ENCODE measurements around the gene PDLIM7.
"Not testable (repeated sequence)": the region's sequence is repeated elsewhere in the genome, so short reads cannot be mapped to it uniquely, and the experiment has no call there.

PDLIM7 gene

DNA sequence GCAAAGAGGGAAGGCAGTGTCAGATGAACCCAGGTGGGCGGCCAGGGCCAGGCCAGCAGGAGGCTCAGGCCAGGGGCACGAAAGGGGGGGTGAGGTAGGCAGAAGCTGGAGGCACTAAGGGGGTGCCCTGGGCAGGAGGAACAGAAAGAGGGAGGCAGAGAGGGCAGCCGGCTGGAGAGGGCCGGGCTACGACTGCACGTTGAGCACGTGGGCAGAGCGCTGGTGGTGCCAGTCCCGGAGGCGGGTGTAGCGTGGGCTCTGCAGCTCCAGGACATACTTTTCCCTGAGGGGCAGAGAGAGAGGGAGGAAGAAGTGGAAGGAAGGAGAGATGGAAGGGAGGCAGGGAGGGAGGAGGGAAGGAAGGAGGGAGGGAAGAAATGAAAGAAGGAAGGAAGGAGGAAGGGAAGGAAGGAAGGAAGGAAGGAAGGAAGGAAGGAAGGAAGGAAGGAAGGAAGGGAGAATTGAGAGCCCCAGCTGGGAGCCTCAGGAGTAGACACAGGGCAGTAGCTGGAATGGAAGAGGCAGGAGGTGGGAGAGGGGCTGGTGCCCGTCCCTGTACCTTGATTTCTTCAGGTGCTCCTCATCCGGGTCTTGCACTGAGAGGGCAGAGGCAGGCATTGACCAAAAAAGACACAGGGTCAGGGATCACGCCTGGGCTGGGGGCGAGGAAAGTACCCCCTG, 7.0 kb downstream of the PDLIM7 start:
- DNase-seq: no peak

DNA sequence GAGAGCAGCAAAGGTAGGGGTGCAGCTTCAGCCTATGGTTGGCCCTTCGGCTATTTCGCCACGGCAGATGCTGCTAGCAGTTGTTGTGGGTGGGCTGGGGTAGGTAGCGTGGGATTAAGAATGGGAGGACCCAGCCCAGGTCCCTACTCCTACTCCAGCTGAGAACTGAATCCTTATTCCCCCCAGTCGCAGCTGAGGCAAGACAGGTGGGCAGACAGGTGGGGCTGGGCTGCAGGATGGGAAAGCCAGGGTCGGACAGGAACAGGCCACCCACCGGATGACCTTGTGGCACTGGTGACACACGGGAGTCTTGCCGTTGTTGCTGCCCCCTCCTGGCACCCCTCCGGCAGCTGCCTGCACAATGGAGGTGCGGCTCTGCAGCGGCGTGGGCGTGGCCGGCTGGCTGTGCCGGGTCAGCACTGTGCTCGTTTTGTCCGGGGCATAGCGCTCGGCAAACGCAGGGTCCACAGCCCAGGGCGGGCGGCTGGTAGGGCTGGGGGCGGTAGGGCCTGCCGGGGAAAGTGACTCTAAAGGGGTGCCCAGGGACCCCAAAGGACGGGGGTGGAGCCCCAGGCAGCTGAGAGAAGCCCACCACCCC, 8.2 kb downstream of the PDLIM7 start:
- DNase-seq: no peak

DNA sequence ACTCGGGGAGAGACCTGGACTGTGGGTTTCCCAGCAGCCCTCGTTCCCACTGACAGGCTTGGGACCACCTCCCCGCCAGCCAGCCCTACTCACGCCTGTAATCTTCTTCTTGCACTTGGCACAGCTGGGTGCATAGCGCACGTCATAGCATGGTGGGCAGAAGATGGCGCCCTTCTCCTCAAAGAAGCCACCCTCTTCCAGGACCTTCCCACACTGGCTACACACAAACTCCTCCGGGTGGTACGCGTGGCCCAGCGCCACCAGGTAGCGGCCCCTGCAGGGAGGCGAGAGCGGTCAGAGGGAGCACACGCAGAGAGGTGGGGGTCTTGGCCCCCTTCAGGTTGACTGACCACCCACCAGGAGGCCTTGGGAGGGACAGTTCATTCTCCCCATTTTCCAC, 9.4 kb downstream of the PDLIM7 start:
- no peak for DNase-seq

DNA sequence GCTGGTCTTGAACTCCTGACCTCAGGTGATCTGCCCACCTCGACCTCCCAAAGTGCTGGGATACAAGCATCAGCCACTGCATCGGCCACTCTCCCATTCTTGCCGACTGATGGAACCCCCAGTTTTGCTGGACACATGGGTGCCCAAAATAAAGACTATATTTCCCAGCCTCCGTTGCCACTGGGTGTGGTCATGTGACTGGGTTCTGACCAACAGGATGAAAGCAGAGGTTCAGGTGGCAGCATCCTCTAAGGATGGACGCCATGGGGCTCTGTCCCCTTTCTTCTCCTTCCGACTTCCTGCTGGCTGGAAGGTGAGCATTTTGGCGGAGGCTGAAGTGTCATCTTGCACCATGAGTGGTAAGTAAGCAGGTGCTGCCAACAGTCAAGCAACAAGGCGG, 10.3 kb downstream of the PDLIM7 start:
- DNase-seq: no peak

DNA sequence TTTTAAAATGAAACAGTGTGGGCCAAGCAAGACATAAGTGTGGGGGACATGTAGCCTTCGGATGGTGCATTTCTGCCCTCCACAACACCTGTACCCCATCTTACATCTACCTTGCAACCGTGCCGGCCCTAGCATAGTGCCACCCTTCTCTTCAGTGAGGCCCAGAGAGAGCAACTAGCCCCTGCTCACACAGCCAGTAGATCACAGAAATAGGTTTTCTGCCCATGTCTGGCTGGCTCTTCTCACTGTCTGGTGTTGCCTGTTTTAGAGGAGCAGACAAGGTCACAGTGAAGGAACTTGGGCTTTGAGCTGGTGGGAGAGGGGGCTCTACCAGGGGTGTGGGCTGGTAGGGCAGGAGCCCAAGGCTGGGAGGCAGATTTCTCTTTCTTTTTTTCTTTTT, 11.1 kb downstream of the PDLIM7 start:
- DNase-seq: no peak

DNA sequence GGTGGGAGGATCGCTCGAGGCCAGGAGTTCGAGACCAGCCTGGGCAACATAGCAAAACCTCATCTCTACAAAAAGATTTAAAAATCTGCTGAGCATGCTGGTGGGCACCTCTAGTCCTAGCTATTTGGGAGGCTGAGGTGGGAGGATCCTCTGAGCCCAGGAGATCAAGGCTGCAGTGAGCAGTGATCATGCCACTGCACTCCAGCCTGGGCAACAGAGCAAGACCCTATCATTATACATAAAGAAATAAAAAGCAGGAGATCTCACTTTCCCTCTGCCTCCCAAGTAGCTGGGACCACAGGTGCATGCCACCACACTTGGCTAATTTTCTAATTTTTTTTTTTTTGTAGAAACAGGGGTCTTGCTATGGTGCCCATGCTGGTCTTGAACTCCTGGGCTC, 11.7 kb downstream of the PDLIM7 start:
- not testable (repeated sequence) for DNase-seq

DNA sequence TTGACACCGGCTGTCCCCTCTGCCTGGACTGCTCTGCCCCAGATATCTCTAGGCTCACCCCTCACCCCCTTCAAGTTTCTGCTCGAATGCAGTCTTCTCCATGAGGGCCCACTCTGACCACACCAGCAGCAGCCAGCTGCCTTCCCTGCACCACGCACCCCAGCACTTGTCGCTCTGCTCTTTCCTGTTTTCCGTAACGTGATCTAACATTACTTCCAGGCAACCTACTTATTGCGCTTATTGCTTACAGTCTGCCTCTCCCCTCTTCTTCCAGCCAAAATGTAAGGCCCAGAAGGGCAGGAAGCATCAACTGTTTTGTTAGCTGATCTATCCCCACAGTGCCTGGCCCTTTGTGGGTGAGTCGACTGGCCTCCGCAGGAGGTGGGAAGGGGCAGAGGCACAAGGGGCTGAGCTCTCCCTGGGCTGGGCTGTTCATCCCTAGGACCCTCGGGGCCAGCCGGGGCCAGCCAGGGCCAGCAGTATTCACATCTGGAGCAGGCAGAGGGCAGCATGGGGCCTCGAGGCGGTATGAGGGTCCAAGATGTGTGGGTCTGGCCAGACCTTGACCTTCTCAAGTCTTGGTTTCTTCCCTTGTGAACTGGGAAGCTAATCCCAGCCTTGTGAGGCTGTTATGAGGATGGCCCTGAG, 12.4 kb downstream of the PDLIM7 start:
- DNase-seq: no peak

DNA sequence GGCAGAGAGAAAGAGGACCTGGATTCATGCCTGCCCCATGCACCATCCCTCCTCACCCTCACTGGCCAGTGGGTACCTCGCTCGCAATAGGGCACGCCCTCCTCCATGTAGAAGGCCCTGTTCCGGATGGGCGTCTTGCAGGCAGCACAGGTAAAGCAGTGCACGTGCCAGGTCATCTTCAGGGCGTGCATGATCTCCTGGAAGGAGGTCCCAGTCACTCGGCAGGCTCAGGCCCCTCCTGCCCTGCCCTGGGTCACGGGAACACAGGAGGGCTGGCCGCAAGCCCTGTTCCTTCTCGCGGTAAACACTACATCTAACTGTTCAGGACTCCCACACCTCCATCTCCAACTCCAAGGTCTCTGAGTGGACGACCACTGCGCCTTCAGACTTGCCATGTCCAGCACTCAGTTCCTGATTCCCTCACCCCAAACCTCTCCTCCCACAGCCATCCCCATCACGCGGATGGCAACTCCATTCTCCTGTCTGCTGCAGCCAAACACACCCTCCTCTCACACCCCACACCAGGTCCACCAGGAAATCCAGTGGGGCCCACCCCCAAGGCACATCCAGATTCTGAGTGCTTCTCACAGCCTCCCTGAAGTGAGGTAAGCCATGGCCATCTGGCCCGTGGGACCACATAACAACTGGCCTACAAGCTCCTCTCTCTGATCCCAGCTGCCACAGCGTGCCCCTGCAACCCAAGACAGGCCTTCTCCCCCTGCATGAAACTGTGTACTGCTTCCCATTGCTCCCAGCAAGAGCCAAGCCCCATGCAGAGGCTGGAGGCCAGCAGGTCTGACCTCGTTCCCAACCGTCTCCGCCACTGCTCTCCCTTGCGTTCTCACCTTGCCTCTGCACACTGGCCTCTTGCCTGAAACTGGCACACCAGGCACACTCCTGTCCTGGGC, 13.2 kb downstream of the PDLIM7 start:
- DNase-seq: no peak

DNA sequence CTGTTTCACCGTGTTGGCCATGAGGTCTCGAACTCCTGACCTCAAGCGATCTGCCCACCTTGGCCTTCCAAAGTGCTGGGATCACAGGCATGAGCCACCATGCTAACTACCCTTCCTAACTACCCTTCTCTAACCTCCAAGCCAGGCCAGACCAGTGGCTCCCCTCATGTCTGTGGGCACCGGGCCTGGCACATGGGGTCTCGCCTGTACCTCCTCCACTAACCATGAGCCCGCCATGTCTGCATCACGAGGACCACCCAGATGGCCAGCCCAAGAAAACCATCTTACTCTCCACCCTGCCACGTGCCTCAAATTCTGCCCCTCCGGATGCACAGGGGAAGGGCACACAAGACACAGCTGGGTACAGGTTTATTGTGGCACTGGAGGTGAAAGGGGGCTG, 14.4 kb downstream of the PDLIM7 start:
- DNase-seq: no peak

DNA sequence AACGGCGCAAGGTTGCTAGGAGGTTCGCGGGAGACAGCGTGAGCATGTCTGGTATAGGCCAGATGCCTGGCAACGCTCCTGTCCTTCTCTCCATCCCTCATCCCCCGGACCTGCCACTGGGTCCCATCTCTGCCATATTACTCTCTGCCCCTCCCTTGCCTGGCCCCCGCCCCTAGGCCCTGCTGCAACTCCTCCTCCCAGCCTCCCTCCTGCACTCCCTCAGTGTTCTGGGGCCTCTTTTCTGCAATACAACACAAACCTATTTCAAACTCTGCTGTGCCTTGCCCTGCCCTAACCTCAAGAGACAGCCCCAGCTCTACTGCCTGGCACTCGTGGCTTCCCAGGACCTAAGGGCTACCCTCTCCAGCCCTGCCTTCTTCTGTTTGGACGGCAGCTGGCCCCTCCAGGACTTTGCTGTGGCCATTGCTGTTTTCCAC, 15.0 kb downstream of the PDLIM7 start:
- DNase-seq: no peak

DNA sequence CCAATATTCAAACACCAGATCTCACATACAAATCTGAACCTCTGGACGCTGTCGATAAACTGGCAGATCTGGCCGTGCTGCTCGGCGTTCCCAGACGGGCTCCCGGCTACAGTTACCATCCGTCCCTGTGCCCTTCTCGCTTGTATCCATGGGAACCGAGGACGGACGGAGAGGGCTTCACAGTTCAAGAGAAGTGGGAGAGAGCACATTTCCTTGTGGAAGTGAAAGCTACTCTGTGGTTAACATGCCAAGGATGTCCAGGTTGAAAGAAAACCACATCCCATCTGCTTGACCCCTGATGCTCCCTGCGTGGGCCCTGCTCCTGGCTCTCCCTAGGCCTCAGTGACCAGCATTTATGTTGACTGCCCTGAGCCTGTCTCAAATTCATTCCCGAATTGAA, 17.6 kb downstream of the PDLIM7 start:
- peak; percentile 26 for DNase-seq

DNA sequence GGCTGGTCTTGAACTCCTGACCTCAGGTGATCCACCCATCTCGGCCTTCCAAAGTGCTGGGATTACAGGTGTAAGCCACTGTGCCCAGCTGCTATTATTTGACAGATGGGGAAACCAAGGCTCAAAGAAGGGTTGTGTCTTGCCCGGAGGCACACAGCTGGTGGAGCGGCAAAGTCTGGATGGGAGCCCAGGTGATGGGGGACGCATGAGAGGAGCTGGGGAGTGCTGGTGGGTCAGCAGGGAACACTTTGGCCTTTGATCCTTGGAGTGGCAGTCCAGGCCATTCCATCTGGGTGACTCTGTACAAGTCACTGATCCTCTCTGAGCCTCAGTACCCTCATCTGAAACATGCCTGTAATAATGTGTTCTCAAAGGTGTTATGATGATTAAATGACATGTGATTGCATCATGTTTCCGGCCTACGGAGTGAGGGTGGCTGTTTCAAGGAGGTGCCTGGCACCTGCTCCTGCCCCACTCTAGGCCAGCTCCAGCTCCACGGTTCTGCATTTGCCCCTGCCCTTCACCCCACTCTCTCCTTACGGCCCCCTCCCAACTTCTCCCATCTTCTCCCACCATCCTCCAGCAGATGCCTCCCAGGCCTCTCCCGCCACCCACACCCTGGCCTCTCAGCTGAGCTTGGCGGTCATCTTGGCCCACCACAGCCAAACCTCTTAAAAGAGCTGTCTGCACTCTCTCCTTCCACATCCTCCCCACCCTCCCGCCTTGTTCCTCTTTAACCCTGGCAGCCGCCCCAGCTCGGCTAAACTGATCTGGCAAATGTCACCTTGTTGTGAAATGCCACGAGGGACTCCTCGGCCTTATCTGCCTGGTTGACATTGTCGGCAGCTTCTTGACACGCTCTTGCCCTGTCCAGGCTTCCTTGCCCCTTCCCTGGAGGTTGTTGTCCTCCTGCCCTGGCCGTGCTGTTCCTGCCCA, 18.4 kb downstream of the PDLIM7 start:
- peak; percentile 95 for DNase-seq

DNA sequence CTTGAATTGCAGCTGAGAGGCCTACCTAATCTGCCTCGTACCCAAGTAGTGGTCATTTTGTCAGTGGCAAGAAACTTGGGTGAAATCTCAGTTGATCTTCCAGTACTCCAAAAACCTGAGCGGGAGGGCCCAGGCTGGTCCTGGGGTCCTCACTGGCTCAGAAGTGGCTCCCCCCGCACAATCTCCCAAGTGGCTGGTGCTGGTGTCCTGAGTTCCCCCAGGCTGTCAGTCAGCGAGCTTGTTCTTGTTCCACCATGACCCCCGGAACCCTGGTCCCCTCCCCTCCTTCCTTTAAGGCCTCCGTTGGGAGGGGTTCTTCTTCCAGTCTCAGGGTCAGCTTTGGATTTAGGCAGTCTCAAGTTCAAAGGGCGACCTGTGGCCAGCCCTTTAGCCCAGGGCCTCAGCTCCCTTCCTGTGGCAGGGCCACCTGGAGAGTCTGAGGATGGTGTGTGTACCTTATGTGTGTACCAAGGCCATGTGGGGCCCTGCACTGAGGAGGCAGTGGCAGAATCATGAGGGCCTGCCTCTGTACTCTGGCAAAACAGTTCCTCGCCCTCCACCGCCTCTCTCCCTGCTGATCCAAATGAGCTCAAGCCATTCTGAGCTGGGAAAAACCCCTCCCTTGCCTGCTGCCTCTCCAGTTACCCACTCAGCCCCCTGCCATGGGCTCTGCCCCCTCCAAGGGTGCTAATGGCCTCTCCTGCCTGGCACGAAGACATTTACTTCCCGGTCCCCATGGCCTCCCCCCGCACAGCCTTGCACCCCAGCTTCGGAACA, 19.5 kb downstream of the PDLIM7 start:
- no peak for DNase-seq

DNA sequence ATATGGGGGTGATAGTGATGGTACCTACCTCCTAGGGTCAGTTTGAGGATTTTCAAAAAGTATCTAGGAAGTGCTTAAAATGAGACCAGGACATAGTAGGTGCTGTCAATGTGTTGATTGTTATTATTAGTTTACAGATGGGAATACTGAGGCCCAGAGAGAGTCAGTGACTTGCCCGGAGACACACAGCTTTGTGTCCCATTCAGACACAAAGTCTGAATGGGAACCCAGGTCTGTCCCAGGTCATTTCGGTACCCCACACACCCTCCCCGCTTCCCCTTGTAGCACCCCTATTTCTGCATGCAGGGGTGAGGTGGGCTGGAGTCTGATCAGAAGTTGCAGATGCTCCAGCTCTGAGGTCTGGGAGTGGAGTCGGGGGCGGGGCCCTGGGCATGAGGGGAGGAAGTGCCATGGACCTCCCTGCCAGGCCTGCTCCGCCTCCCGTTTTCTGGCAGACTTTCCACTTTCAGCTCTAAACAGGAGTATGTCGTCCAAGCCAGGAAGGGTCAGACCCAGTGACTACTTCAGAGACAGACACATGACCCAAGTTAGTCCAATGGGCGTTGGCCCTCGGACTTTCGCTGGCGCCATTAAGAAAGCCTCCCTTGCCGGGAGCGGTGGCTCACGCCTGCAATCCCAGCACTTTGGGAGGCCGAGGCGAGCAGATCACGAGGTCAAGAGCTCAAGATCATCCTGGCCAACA, 20.7 kb downstream of the PDLIM7 start:
- DNase-seq: no peak

DNA sequence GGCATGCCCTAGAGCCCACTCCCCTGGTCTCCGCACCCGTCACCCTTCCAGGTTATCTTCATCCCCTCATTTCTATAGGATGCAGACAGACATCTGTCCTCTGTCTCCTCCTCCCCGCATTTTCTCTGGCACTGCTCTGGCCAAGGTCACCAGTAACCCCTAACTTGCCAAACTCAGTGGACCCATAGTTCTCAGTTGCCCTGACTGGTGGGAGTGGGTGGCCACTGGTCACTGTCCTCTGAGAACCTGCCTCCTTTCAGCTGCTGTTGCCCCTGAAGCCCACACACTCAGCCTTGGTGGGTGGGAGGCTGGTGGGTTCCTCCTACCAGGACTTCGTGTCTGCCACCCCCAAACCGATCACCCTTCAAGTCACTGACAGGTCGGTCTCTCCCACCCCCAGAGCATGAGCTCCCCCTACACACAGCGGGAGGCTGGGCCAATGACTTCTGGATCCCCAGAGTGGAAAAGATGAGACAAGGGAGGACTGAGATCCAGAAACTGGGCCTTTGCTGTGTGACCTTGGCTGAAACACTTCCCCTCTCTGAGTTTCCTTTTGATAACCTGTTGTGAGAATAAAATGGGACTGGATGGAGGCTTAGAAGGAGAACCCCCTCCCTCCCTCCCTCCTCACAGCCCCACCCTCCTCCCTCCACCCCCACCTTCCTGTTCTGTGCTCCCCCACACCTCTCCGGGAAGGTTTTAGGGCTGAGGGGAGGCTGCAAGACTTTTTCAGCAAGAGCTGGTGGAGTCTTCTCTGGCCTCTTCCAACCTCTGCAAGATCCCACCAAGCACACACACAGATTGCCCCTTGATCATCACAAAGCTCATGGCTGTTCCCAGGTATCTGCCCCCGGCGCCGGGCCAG, 21.6 kb downstream of the PDLIM7 start:
- DNase-seq: no peak

DNA sequence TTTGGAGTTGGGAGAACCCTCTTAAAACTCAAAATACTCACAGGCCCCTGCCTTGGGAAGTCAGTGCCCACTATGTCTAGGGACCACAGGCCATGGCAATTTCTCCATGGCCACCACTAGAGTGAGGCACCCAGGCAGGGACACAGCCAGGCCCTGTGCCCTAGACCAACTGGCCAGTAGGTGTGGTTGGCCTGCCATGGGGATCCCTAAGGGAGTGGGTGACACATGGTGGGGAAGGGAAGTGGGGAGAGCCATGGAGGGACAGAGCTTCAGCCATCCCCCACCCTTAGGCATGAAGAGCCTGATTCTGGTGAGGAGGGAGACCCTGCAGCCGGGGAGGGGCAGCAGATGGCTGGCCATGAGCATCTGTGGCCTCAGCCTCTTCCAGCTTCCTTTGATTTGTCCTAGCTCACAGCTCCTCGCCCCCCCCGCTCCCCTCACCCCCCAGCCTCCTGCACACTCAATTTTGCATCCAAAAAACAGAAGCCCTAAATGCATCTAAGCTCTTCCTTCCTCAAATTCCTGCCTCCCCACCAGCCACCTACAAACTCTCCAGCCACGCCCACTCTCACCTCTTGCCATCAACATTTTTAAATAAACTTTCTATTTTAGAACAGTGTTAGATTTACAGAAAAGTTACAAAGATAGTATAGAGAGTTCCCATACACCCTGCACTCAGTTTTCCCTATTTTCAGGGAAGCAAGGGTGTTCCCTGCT, 22.4 kb downstream of the PDLIM7 start:
- no peak for DNase-seq

DNA sequence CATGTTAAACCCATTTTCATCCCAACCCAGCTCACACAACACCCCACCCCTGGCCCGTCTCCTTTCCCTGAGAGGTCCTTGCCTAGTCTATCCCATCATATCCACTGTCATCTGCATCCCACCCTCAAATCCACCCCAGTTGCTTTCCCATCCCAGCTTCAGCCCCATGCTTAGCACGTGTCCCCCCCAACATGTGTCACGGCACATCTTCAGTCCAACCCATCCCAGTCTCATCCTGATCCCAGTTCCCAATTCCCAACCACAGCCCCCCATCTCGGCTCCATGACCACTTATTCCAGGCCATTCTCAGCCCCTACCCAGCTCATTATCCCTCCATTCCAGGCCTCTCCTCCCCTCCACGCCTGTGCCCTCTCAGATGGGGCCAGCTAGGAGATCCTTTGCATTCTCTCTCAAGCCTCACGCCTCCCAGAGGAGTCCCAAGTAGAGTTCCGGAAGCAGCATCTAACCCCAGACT, 23.4 kb downstream of the PDLIM7 start:
- no peak for DNase-seq

DNA sequence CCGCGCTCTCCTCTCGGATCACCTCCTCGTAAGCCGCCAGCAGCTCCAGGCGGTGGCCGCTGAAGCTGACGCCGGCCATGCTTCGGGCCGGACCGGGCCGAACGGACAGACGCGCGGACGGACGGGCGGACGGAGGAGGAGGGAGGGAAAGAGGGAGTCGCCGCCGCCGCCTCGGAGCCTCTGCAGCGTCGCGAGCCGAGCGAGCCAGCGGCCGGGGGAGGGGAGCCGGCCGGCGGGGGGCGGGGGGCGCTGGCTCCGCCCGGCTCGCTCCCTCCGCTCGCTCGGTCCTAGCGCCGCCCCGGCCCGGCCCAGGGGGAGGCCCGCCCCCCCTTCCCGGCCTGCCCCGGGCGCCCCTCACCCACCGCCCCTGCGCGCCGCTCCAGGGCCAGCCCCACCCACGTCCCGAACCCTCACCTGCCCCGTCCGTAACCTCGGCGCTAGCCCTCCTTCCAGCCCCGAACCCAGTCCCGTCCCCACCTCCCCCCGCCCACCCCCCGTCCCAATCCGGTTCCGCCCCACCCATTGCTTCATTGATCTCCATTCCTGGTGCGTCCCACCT, 23.9 kb downstream of the PDLIM7 start, which contains the start of gene DBN1:
Gene DBN1 (minus strand): TSS at position 192 of the 559 bp plus-strand sequence. CDS start 113 bp downstream, at position 79.
- peak; percentile 73 for DNase-seq
